ENCODE results near the gene KMT5B. TPM values are rescaled to one million over a fixed set of nuclear protein-coding genes. Genes with fewer than 3 reads are reported as not detected.

Gene KMT5B
- total RNA-seq, 2 donors from 2014 or later, result 30.0 to 32.2 TPM

DNA sequence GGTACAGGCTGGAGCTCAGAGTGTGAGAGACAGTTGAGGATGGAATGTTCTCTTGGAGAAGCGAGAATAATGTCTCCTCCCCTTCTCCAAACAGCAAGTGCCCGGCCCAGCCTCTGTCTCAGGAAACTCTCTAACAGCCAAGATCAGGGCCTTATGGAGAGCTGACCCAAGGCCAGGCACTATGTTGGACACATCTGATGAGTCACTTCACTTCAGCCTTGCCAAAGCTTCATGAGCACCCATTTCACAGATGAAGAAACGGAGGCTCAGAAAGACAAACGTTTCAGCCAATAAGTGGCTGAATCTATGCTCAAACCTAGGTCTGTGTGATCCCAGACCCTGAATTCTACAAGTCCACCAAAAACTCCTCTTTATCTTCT, 69.8 kb downstream of the KMT5B start:
- peaks cover 78% of the 10 kb centered on the region for H3K4me1 ChIP-seq
- ATAC-seq (no peak), DNase-seq (no peak)
- peak overlapping the region; percentile 89 to 93 (median 90) for H3K27ac ChIP-seq
- no peaks in the 10 kb centered on the region for H3K36me3 ChIP-seq (replicated peaks in 1 of 2; ENCODE audit: insufficient read depth in 1 of 2, low read depth in 2 of 2)
- 64 to 69% methylated on average over 3 to 4 of the region's 4 CpGs for WGBS, 2 donors
- H3K27me3 ChIP-seq, result no peaks in the 10 kb centered on the region
- no peak for TF ChIP-seq CTCF (IDR thresholded peaks at IDR 0.05)
- no peak overlapping the region for H3K4me3 ChIP-seq
- no peaks in the 10 kb centered on the region for H3K9me3 ChIP-seq
- intact Hi-C loops (cut with DNase I), result no loop called here

GRCh38 chr11:68142441-68143309, 70.4 kb downstream of the KMT5B start:
- TF ChIP-seq CTCF (IDR thresholded peaks at IDR 0.05) (no peak), POLR2A (IDR thresholded peaks at IDR 0.05) (no peak)
- peak overlapping the region; percentile 89 to 93 (median 90) for H3K27ac ChIP-seq
- peak in 2 of 4 donors; percentile 59 to 60 for DNase-seq
- intact Hi-C loops (cut with DNase I), result no loop called here
- ATAC-seq, result no peak
- 68 to 78% methylated on average over 6 to 16 of the region's 16 CpGs for WGBS, 2 donors
- peaks cover 82% of the 10 kb centered on the region for H3K4me1 ChIP-seq
- no peaks in the 10 kb centered on the region for H3K9me3 ChIP-seq
- H3K36me3 ChIP-seq (replicated peaks in 1 of 2; ENCODE audit: insufficient read depth in 1 of 2, low read depth in 2 of 2), result no peaks in the 10 kb centered on the region
- no peaks in the 10 kb centered on the region for H3K27me3 ChIP-seq
- H3K4me3 ChIP-seq, result no peak overlapping the region

GRCh38 chr11:68142028-68142412, 71.1 kb downstream of the KMT5B start:
- Histone ChIP-seq H3K4me3 (no peak overlapping the region), H3K4me1 (peaks cover 81% of the 10 kb centered on the region), H3K27me3 (no peaks in the 10 kb centered on the region), H3K36me3 (replicated peaks in 1 of 2; ENCODE audit: insufficient read depth in 1 of 2, low read depth in 2 of 2) (no peaks in the 10 kb centered on the region), H3K9me3 (no peaks in the 10 kb centered on the region), H3K27ac (peak overlapping the region; percentile 89 to 93 (median 90))
- intact Hi-C loops (cut with DNase I), result no loop called here
- 20 to 34% methylated on average over 10 to 13 of the region's 13 CpGs for WGBS, 2 donors
- TF ChIP-seq POLR2A (IDR thresholded peaks at IDR 0.05), result peak in 2 of 3 donors; percentile 34 to 36
- TF ChIP-seq CTCF (IDR thresholded peaks at IDR 0.05), result no peak
- ATAC-seq (peak; percentile 50), DNase-seq (peak; percentile 81 to 90 (median 88))

- Histone ChIP-seq H3K36me3 (replicated peaks in 1 of 2; ENCODE audit: insufficient read depth in 1 of 2, low read depth in 2 of 2) (no peaks in the 10 kb centered on the region), H3K4me3 (no peak overlapping the region), H3K9me3 (no peaks in the 10 kb centered on the region), H3K27ac (peak overlapping the region; percentile 89 to 93 (median 90)), H3K27me3 (no peaks in the 10 kb centered on the region), H3K4me1 (peaks cover 76% of the 10 kb centered on the region)
- TF ChIP-seq CTCF (IDR thresholded peaks at IDR 0.05) (no peak), POLR2A (IDR thresholded peaks at IDR 0.05) (no peak)
- intact Hi-C loops (cut with DNase I), result no loop called here
- 20 to 42% methylated on average over 1 to 8 of the region's 8 CpGs for WGBS, 2 donors
- ATAC-seq (peak; percentile 0), DNase-seq (no peak)
Measured at GRCh38 chr11:68141246-68142027, 71.7 kb downstream of the KMT5B start.

Data from body of pancreas (tissue), 4 donors.